SK-N-SH (cell line): Measurements from ENCODE around the gene AFG3L2. TPM values are rescaled to one million over a fixed set of nuclear protein-coding genes. Genes with fewer than 3 reads are reported as not detected.

ENCODE experiments used
- CTCF ChIA-PET: fragments of 300-600, 350-600 bp; formaldehyde crosslinking; extraction: SDS; loops from one replicate; lab custom pipeline; 2021; lab: Yijun Ruan, JAX
- POLR2A ChIA-PET: fragments of 350-600 bp; sonication (Branson Sonifier 250); formaldehyde crosslinking; extraction: SDS; loops from one replicate; lab custom pipeline; 2020; ENCODE audit warnings: antibody characterized with exemption, inconsistent platforms; lab: Yijun Ruan, JAX
- DNase-seq: peaks from one replicate; pipeline ENCODE4 v3.0.0; 2012
- H2AFZ ChIP-seq: fragments of 200-600 bp; sonication (generic); 2 replicates; pipeline ENCODE4 v1.8.1; 2016; ENCODE audit warnings: antibody characterized with exemption, mild to moderate bottlenecking, low read depth
- H3F3A ChIP-seq: fragments of 200-600 bp; sonication (generic); replicated peaks from 2 replicates; pipeline ENCODE3; 2016; ENCODE audit warnings: antibody characterized with exemption, mild to moderate bottlenecking; ENCODE audit not compliant: insufficient read depth
- H3K27ac ChIP-seq, 2 experiments: fragments of 200-500 bp in 1 of 2; fragments of 200-600 bp in 1 of 2; sonication (Bioruptor generic) in 1 of 2; sonication (generic), shearing (Covaris generic) in 1 of 2; 2 replicates each; pipeline versions ENCODE4 v1.5.1 to v1.6.1; 2014 to 2016; ENCODE audit warnings: low read depth in 2 of 2, inconsistent platforms in 1 of 2, low read length in 1 of 2, mild to moderate bottlenecking in 1 of 2, mixed read lengths in 1 of 2
- H3K27me3 ChIP-seq: fragments of 200-600 bp; sonication (generic), shearing (Covaris generic); 2 replicates; pipeline ENCODE4 v1.6.1; 2016; ENCODE audit warnings: mixed run types; ENCODE audit not compliant: insufficient read depth
- H3K36me3 ChIP-seq, 2 experiments: fragments of 200-500 bp in 1 of 2; fragments of 200-600 bp in 1 of 2; sonication (Bioruptor generic) in 1 of 2; sonication (generic) in 1 of 2; replicated peaks in 1 of 2; 2 replicates each; pipeline versions ENCODE3 to v1.5.1; 2014 to 2016; ENCODE audit warnings: low read length in 1 of 2, mild to moderate bottlenecking in 1 of 2; ENCODE audit not compliant: insufficient read depth in 2 of 2, control insufficient read depth in 1 of 2
- H3K4me1 ChIP-seq, 2 experiments: fragments of 200-500 bp in 1 of 2; fragments of 200-600 bp in 1 of 2; sonication (Bioruptor generic) in 1 of 2; sonication (generic), shearing (Covaris generic) in 1 of 2; 2 replicates each; pipeline versions ENCODE4 v1.5.1 to v1.6.1; 2014 to 2016; ENCODE audit warnings: low read depth in 1 of 2, low read length in 1 of 2, mixed run types in 1 of 2; ENCODE audit not compliant: insufficient read depth in 2 of 2, control insufficient read depth in 1 of 2
- H3K4me2 ChIP-seq: fragments of 200-600 bp; sonication (generic), shearing (Covaris generic); 2 replicates; pipeline ENCODE4 v1.6.1; 2017; ENCODE audit warnings: mixed run types
- H3K4me3 ChIP-seq, 2 experiments: fragments of 200-500 bp in 1 of 2; fragments of 200-600 bp in 1 of 2; sonication (Bioruptor generic) in 1 of 2; sonication (generic), shearing (Covaris generic) in 1 of 2; 2 replicates each; pipeline versions ENCODE4 v1.5.1 to v1.8.1; 2014 to 2016; ENCODE audit warnings: low read depth in 2 of 2, inconsistent platforms in 1 of 2, low read length in 1 of 2, mild to moderate bottlenecking in 1 of 2, mixed read lengths in 1 of 2, moderate library complexity in 1 of 2
- H3K79me2 ChIP-seq: fragments of 200-600 bp; sonication (generic); 2 replicates; pipeline ENCODE4 v1.8.1; 2017; ENCODE audit warnings: mild to moderate bottlenecking; ENCODE audit not compliant: insufficient read depth
- H3K9ac ChIP-seq: fragments of 200-600 bp; sonication (generic); 2 replicates; pipeline ENCODE4 v1.6.1; 2017; ENCODE audit warnings: mixed run types
- H3K9me2 ChIP-seq: fragments of 200-600 bp; sonication (generic); 2 replicates; pipeline ENCODE4 v1.6.1; 2017; ENCODE audit warnings: mixed run types
- H3K9me3 ChIP-seq: fragments of 200-600 bp; sonication (generic); 2 replicates; pipeline ENCODE4 v1.6.1; 2017; ENCODE audit warnings: mixed run types, mild to moderate bottlenecking, moderate library complexity
- H4K20me1 ChIP-seq: fragments of 200-600 bp; sonication (generic); 2 replicates; pipeline ENCODE4 v1.6.1; 2017; ENCODE audit warnings: mild to moderate bottlenecking, mixed run types; ENCODE audit not compliant: insufficient read depth
- CHD2 ChIP-seq: fragments of 150-350 bp; IDR thresholded peaks from 2 replicates; pipeline ENCODE4 v1.6.1; 2018; ENCODE audit warnings: low read length; ENCODE audit not compliant: partially characterized antibody
- ELF1 ChIP-seq: IDR thresholded peaks from 2 replicates; pipeline ENCODE4 v1.4.0; 2012
- FOXJ3 ChIP-seq: sonication (generic); formaldehyde crosslinking; IDR thresholded peaks from 2 replicates; pipeline ENCODE4 v1.5.1; 2020; ENCODE audit warnings: mild to moderate bottlenecking, missing genetic modification reagents
- GATA2 ChIP-seq: sonication (generic); formaldehyde crosslinking; IDR thresholded peaks from 2 replicates; pipeline ENCODE4 v1.5.0; 2020; ENCODE audit warnings: mild to moderate bottlenecking, missing genetic modification reagents
- MEF2A ChIP-seq: IDR thresholded peaks from 2 replicates; pipeline ENCODE4 v1.4.0; 2012; ENCODE audit warnings: low read depth, borderline replicate concordance
- NRF1 ChIP-seq: IDR thresholded peaks from 2 replicates; pipeline ENCODE4 v1.6.1; 2012; ENCODE audit warnings: low read depth, mild to moderate bottlenecking, low read length
- POLR2AphosphoS5 ChIP-seq: IDR thresholded peaks from 2 replicates; pipeline ENCODE4 v1.6.1; 2012; ENCODE audit warnings: low read depth, low read length
- RAD21 ChIP-seq: IDR thresholded peaks from 2 replicates; pipeline ENCODE4 v1.6.1; 2012; ENCODE audit warnings: mild to moderate bottlenecking, low read length
- RCOR1 ChIP-seq: fragments of 150-350 bp; IDR thresholded peaks from 2 replicates; pipeline ENCODE4 v1.6.1; 2017; ENCODE audit warnings: antibody characterized with exemption, low read length
- RXRA ChIP-seq: IDR thresholded peaks from 2 replicates; pipeline ENCODE4 v1.4.0; 2012; ENCODE audit warnings: low read depth, mild to moderate bottlenecking, borderline replicate concordance
- SIN3A ChIP-seq: IDR thresholded peaks from 2 replicates; pipeline ENCODE4 v1.6.1; 2012; ENCODE audit warnings: low read depth, mild to moderate bottlenecking, low read length, moderate library complexity, borderline replicate concordance
- TAF1 ChIP-seq: IDR thresholded peaks from 2 replicates; pipeline ENCODE4 v1.6.1; 2012; ENCODE audit warnings: low read depth, mild to moderate bottlenecking, low read length, moderate library complexity, borderline replicate concordance
- TCF12 ChIP-seq: IDR thresholded peaks from 2 replicates; pipeline ENCODE4 v1.4.0; 2012
- WGBS: methylation state at CpG from one replicate; pipeline ENCODE4 v1.1.6; 2017; ENCODE audit warnings: low lambda C conversion rate; 5-methylcytosine and 5-hydroxymethylcytosine counted together
- polyA plus RNA-seq, 3 experiments: library from polyadenylated mRNA; depleted of rRNA; stranded (reverse); fragments of >200 nt; gene quantifications; 2 replicates each; pipeline ENCODE4 v1.2.3, GENCODE V29; 2012
- TF ChIP-seq, protein P1 (sequence below): fragments of 150-350 bp; IDR thresholded peaks from 2 replicates; pipeline ENCODE4 v1.6.1; 2017; ENCODE audit warnings: antibody characterized with exemption, low read length, low read depth, borderline replicate concordance
- TF ChIP-seq, protein P2 (sequence below): IDR thresholded peaks from 2 replicates; pipeline ENCODE4 v1.6.1; 2012; ENCODE audit warnings: mild to moderate bottlenecking, low read depth, low read length, moderate library complexity
- TF ChIP-seq, protein P3 (sequence below): fragments of 200-600 bp; sonication (generic); IDR thresholded peaks from 2 replicates; pipeline ENCODE4 v1.6.1; 2017; ENCODE audit warnings: antibody characterized with exemption, mild to moderate bottlenecking, moderate library complexity

The AFG3L2 gene
- polyA plus RNA-seq, 1 of the 3 experiments (the other 2 are of a cell fraction): 26.0 TPM

DNA sequence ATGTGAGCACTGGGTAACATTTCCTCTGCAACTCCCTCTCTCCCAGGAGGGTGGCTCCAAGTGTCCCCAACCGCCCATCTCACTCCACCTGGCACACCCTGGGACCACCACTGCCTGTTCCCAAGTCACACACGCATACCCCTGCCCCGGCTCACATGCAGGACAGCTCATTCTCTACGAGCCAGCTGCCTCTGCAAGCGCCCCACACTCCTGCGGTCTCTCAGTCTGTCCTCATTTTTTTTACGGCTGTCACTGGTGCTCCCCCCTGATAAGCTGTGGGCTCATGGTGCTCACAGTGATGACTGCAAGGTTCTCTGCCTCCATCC, 30.8 kb downstream of the AFG3L2 start:
- Histone ChIP-seq H3K27ac (no peak overlapping the region), H3K36me3 (peaks cover 55 to 74% of the 10 kb centered on the region in 2 experiments), H3K4me2 (no peak overlapping the region), H3F3A (no peaks in the 10 kb centered on the region), H2AFZ (no peak overlapping the region), H3K9ac (no peak overlapping the region), H3K4me1 (no peaks in the 10 kb centered on the region), H3K79me2 (no peaks in the 10 kb centered on the region), H4K20me1 (no peaks in the 10 kb centered on the region), H3K27me3 (no peaks in the 10 kb centered on the region), H3K4me3 (no peak overlapping the region), H3K9me3 (no peaks in the 10 kb centered on the region), H3K9me2 (no peaks in the 10 kb centered on the region)
- no peak for TF ChIP-seq FOXJ3
- no peak for TF ChIP-seq MEF2A
- DNase-seq: no peak
- POLR2A ChIA-PET: no interaction called here
- 94% methylated on average over 7 of the region's 7 CpGs for WGBS
- CTCF ChIA-PET: interaction anchor here (2.1 kb wide), 1 partner anchor 19 kb away, joined by 11 read pairs; no protein-coding TSS in a partner anchor

DNA sequence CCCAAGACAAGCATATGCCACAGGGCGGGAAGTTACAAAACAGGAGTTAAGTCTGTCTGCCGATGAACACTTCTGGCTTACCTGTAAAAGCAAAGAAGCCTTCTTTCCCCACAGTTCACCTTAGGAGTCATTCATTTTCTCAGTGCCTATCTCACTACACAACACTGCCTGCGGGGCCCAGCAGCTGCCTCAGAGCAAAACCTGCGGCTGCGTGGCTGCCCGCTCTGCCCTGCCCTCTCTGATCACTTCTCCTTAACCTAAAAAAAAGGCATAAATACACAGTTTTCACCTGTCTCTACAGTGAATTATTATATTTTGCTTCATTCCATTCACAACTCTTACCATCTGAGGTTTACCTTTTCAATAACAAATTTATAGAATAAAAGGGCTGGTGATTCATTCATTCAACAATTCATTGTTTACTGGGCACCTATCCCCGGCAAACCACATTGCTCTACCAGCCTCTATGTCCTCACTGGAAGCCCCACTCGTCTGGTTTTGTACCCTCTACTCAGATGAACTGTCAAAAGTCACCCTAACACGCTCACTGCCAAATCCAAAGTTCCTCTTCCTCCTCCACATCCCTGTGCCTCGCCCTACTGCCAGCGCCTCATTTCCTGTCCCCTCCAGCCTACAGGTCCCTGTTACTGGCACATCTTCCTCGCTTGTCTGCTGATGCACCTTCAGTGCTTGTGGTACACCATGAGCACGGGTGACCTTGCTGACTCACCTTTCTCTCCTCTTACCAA, 31.4 kb downstream of the AFG3L2 start:
- DNase-seq: no peak
- Histone ChIP-seq H2AFZ (no peak overlapping the region), H3K27ac (no peak overlapping the region), H3K9me3 (no peaks in the 10 kb centered on the region), H4K20me1 (no peaks in the 10 kb centered on the region), H3K27me3 (no peaks in the 10 kb centered on the region), H3F3A (no peaks in the 10 kb centered on the region), H3K9ac (no peak overlapping the region), H3K36me3 (peaks cover 51 to 69% of the 10 kb centered on the region in 2 experiments), H3K4me3 (no peak overlapping the region), H3K4me1 (no peaks in the 10 kb centered on the region), H3K9me2 (no peaks in the 10 kb centered on the region), H3K4me2 (no peak overlapping the region), H3K79me2 (no peaks in the 10 kb centered on the region)
- ChIA-PET POLR2A (no interaction called here), CTCF (no interaction called here)
- 94% methylated on average over 13 of the region's 13 CpGs for WGBS
- TF ChIP-seq FOXJ3 (no peak), RCOR1 (no peak), MEF2A (no peak), NRF1 (no peak), TAF1 (no peak), POLR2AphosphoS5 (no peak), CHD2 (no peak), GATA2 (CRISPR knock-in tag) (no peak), RXRA (no peak), RAD21 (no peak), SIN3A (no peak), ELF1 (no peak), TCF12 (no peak)
- TF ChIP-seq, protein P1, sequence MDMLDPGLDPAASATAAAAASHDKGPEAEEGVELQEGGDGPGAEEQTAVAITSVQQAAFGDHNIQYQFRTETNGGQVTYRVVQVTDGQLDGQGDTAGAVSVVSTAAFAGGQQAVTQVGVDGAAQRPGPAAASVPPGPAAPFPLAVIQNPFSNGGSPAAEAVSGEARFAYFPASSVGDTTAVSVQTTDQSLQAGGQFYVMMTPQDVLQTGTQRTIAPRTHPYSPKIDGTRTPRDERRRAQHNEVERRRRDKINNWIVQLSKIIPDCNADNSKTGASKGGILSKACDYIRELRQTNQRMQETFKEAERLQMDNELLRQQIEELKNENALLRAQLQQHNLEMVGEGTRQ: no peak
- TF ChIP-seq, protein P2, sequence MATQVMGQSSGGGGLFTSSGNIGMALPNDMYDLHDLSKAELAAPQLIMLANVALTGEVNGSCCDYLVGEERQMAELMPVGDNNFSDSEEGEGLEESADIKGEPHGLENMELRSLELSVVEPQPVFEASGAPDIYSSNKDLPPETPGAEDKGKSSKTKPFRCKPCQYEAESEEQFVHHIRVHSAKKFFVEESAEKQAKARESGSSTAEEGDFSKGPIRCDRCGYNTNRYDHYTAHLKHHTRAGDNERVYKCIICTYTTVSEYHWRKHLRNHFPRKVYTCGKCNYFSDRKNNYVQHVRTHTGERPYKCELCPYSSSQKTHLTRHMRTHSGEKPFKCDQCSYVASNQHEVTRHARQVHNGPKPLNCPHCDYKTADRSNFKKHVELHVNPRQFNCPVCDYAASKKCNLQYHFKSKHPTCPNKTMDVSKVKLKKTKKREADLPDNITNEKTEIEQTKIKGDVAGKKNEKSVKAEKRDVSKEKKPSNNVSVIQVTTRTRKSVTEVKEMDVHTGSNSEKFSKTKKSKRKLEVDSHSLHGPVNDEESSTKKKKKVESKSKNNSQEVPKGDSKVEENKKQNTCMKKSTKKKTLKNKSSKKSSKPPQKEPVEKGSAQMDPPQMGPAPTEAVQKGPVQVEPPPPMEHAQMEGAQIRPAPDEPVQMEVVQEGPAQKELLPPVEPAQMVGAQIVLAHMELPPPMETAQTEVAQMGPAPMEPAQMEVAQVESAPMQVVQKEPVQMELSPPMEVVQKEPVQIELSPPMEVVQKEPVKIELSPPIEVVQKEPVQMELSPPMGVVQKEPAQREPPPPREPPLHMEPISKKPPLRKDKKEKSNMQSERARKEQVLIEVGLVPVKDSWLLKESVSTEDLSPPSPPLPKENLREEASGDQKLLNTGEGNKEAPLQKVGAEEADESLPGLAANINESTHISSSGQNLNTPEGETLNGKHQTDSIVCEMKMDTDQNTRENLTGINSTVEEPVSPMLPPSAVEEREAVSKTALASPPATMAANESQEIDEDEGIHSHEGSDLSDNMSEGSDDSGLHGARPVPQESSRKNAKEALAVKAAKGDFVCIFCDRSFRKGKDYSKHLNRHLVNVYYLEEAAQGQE: no peak
- TF ChIP-seq, protein P3, sequence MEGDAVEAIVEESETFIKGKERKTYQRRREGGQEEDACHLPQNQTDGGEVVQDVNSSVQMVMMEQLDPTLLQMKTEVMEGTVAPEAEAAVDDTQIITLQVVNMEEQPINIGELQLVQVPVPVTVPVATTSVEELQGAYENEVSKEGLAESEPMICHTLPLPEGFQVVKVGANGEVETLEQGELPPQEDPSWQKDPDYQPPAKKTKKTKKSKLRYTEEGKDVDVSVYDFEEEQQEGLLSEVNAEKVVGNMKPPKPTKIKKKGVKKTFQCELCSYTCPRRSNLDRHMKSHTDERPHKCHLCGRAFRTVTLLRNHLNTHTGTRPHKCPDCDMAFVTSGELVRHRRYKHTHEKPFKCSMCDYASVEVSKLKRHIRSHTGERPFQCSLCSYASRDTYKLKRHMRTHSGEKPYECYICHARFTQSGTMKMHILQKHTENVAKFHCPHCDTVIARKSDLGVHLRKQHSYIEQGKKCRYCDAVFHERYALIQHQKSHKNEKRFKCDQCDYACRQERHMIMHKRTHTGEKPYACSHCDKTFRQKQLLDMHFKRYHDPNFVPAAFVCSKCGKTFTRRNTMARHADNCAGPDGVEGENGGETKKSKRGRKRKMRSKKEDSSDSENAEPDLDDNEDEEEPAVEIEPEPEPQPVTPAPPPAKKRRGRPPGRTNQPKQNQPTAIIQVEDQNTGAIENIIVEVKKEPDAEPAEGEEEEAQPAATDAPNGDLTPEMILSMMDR: no peak
